Naive thymus-derived CD4-positive, alpha-beta T cell (primary cell): ENCODE results near the gene FPR2. TPM values are rescaled to one million over a fixed set of nuclear protein-coding genes. Genes with fewer than 3 reads are reported as not detected.
"Not testable (repeated sequence)": the region's sequence is repeated elsewhere in the genome, so short reads cannot be mapped to it uniquely, and the experiment has no call there.

Experiments used
- ATAC-seq: fragments of 150-1000 bp; cut with Tn5 transposase; 2 replicates; pipeline ENCODE4 v1.10.0; 2021; ENCODE audit warnings: mild to moderate bottlenecking, moderate library complexity
- CTCF ChIA-PET: fragments of 350-600 bp; sonication (Branson Sonifier 250); formaldehyde crosslinking; loops from one replicate; lab custom pipeline; 2021; ENCODE audit warnings: antibody characterized with exemption; lab: Charles Lee
- POLR2A ChIA-PET: fragments of 350-600 bp; sonication (Branson Sonifier 250); formaldehyde crosslinking; loops from one replicate; lab custom pipeline; 2021; ENCODE audit warnings: antibody characterized with exemption, inconsistent platforms; lab: Charles Lee
- DNase-seq, 9 donors: peaks; one replicate each; pipeline versions ENCODE4 v3.0.0 to v3.0.0-alpha.2; 2020 to 2022; ENCODE audit warnings: mixed read lengths in 1 of 9
- H3K27ac ChIP-seq: one replicate; pipeline ENCODE4 v1.7.0; 2013; ENCODE audit warnings: mild to moderate bottlenecking, low read depth, low read length, moderate library complexity
- H3K27me3 ChIP-seq, 2 donors: one replicate each; pipeline ENCODE4 v1.7.0; 2013; ENCODE audit warnings: low read length in 2 of 2, mild to moderate bottlenecking in 2 of 2, moderate library complexity in 2 of 2; ENCODE audit not compliant: control insufficient read depth in 2 of 2, insufficient read depth in 2 of 2
- H3K36me3 ChIP-seq, 3 experiments: 1 replicate in 2 of 3; 2 replicates in 1 of 3; pipeline ENCODE4 v1.7.0; 2013; ENCODE audit warnings: low read length in 3 of 3, mild to moderate bottlenecking in 3 of 3, moderate library complexity in 1 of 3; ENCODE audit not compliant: insufficient read depth in 3 of 3, control insufficient read depth in 2 of 3
- H3K4me1 ChIP-seq, 2 donors: one replicate each; pipeline ENCODE4 v1.7.0; 2013; ENCODE audit warnings: low read length in 2 of 2, mild to moderate bottlenecking in 2 of 2, moderate library complexity in 1 of 2; ENCODE audit not compliant: control insufficient read depth in 2 of 2, insufficient read depth in 2 of 2
- H3K4me3 ChIP-seq: 2 replicates; pipeline ENCODE4 v1.7.0; 2013; ENCODE audit warnings: mild to moderate bottlenecking, low read length
- H3K9me3 ChIP-seq, 3 experiments: 1 replicate in 2 of 3; 2 replicates in 1 of 3; pipeline ENCODE4 v1.7.0; 2013; ENCODE audit warnings: low read length in 3 of 3; ENCODE audit not compliant: control insufficient read depth in 2 of 3
- H3K27ac Mint-ChIP-seq, 9 donors: one replicate each; pipeline ENCODE4 v1.8.0; 2020 to 2022; ENCODE audit warnings: mixed read lengths in 9 of 9, mild to moderate bottlenecking in 8 of 9, moderate library complexity in 5 of 9, inconsistent platforms in 2 of 9
- H3K27me3 Mint-ChIP-seq, 5 donors: one replicate each; pipeline ENCODE4 v1.8.0; 2021 to 2022; ENCODE audit warnings: mixed read lengths in 5 of 5, mild to moderate bottlenecking in 1 of 5
- H3K36me3 Mint-ChIP-seq, 5 donors: one replicate each; pipeline ENCODE4 v1.8.0; 2020 to 2022; ENCODE audit warnings: mixed read lengths in 5 of 5, mild to moderate bottlenecking in 3 of 5, inconsistent platforms in 1 of 5
- H3K4me1 Mint-ChIP-seq, 7 donors: one replicate each; pipeline ENCODE4 v1.8.0; 2020 to 2022; ENCODE audit warnings: mixed read lengths in 7 of 7, mild to moderate bottlenecking in 3 of 7, inconsistent platforms in 1 of 7
- H3K4me3 Mint-ChIP-seq, 10 donors: one replicate each; pipeline ENCODE4 v1.8.0; 2020 to 2022; ENCODE audit warnings: mild to moderate bottlenecking in 10 of 10, mixed read lengths in 10 of 10, moderate library complexity in 6 of 10, inconsistent platforms in 2 of 10
- H3K9me3 Mint-ChIP-seq, 11 donors: one replicate each; pipeline ENCODE4 v1.8.0; 2020 to 2022; ENCODE audit warnings: mixed read lengths in 11 of 11, mild to moderate bottlenecking in 4 of 11, inconsistent platforms in 1 of 11, moderate library complexity in 1 of 11
- intact Hi-C, 2 donors: fragments of 100-400 bp; cut with micrococcal nuclease; formaldehyde crosslinking; loops; one replicate each; pipeline ENCODE4 v1.15.1; 2023
- polyA plus RNA-seq, 2 donors: library from polyadenylated mRNA; unstranded; fragments of 300-500 nt; fragmentation: Illumina TruSeq; gene quantifications; one replicate each; pipeline ENCODE4 v1.2.3, GENCODE V29; 2021
- total RNA-seq, 6 experiments: library from RNA in 5 of 6; stranded (reverse) in 5 of 6; gene quantifications; 1 replicate in 5 of 6; 2 replicates in 1 of 6; pipeline ENCODE4 v1.2.3 and lab custom pipeline; 2021 to 2026

The FPR2 gene
- total and polyA plus RNA-seq, 7 experiments from 2014 or later = 0.16 to 7.9 TPM; not detected in 5

- no peak overlapping the region for H3K4me3 Mint-ChIP-seq
- peaks cover 0 to 7% (median 0%) of the 10 kb centered on the region in 11 donors for H3K9me3 Mint-ChIP-seq
- DNase-seq (no peak), ATAC-seq (no peak)
- Histone ChIP-seq H3K4me1 (no peaks in the 10 kb centered on the region), H3K9me3 (no peaks in the 10 kb centered on the region), H3K27me3 (no peaks in the 10 kb centered on the region), H3K36me3 (no peaks in the 10 kb centered on the region), H3K4me3 (no peak overlapping the region), H3K27ac (no peak overlapping the region)
- intact Hi-C loops = no loop called here
- ChIA-PET POLR2A (no interaction called here), CTCF (interaction anchor here (0.6 kb wide), 1 partner anchor 222 kb away, joined by 4 read pairs; no protein-coding TSS in a partner anchor)
- H3K27ac Mint-ChIP-seq = no peak overlapping the region
- H3K27me3 Mint-ChIP-seq = peaks cover 2 to 28% (median 19%) of the 10 kb centered on the region in 5 donors
- H3K36me3 Mint-ChIP-seq = no peaks in the 10 kb centered on the region
- peaks cover 0 to 1% (median 0%) of the 10 kb centered on the region in 7 donors for H3K4me1 Mint-ChIP-seq
These were observed 23.1 kb upstream of the FPR2 start for GRCh38 chr19:51737924-51738323.

- DNase-seq, POLR2A ChIA-PET, H3K9me3 ChIP-seq, H3K4me3 ChIP-seq, H3K27ac Mint-ChIP-seq, ATAC-seq, H3K36me3 Mint-ChIP-seq, H3K4me3 Mint-ChIP-seq, H3K9me3 Mint-ChIP-seq, intact Hi-C loops, H3K4me1 Mint-ChIP-seq, H3K36me3 ChIP-seq, H3K4me1 ChIP-seq, H3K27ac ChIP-seq, H3K27me3 ChIP-seq: not testable (repeated sequence)
- CTCF ChIA-PET = interaction anchor here (0.6 kb wide), 1 partner anchor 223 kb away, joined by 4 read pairs; no protein-coding TSS in a partner anchor
- H3K27me3 Mint-ChIP-seq = peaks cover 2 to 28% (median 20%) of the 10 kb centered on the region in 5 donors
These were observed 22.5 kb upstream of the FPR2 start for GRCh38 chr19:51738523-51738922.

- Mint-ChIP-seq H3K27me3 (peaks cover 2 to 28% (median 21%) of the 10 kb centered on the region in 5 donors), H3K27ac (peak overlapping the region in 1 of 9 donors; percentile 70), H3K36me3 (no peaks in the 10 kb centered on the region), H3K4me1 (peaks cover 0 to 1% (median 0%) of the 10 kb centered on the region in 7 donors), H3K4me3 (no peak overlapping the region), H3K9me3 (peaks cover 0 to 4% (median 0%) of the 10 kb centered on the region in 11 donors)
- DNase-seq (no peak), ATAC-seq (no peak)
- no peak overlapping the region for H3K27ac ChIP-seq
- no peaks in the 10 kb centered on the region for H3K4me1 ChIP-seq
- ChIA-PET POLR2A (no interaction called here), CTCF (interaction anchor here (1.1 kb wide), 1 partner anchor 38 kb away, joined by 3 read pairs; no protein-coding TSS in a partner anchor)
- H3K27me3 ChIP-seq = no peaks in the 10 kb centered on the region
- H3K4me3 ChIP-seq = no peak overlapping the region
- intact Hi-C loops = no loop called here
- no peaks in the 10 kb centered on the region for H3K9me3 ChIP-seq
- H3K36me3 ChIP-seq = no peaks in the 10 kb centered on the region
These were observed 21.3 kb upstream of the FPR2 start for GRCh38 chr19:51739466-51740213.

GRCh38 chr19:51740356-51740755 is 20.6 kb upstream of the FPR2 start:
- Histone ChIP-seq H3K36me3 (no peaks in the 10 kb centered on the region), H3K4me1 (no peaks in the 10 kb centered on the region), H3K4me3 (no peak overlapping the region), H3K27ac (no peak overlapping the region), H3K9me3 (no peaks in the 10 kb centered on the region), H3K27me3 (no peaks in the 10 kb centered on the region)
- Mint-ChIP-seq H3K27me3 (peaks cover 2 to 21% (median 19%) of the 10 kb centered on the region in 5 donors), H3K9me3 (peaks cover 0 to 5% (median 0%) of the 10 kb centered on the region in 11 donors), H3K4me3 (no peak overlapping the region), H3K36me3 (no peaks in the 10 kb centered on the region), H3K4me1 (peaks cover 0 to 1% (median 0%) of the 10 kb centered on the region in 7 donors), H3K27ac (no peak overlapping the region)
- POLR2A ChIA-PET = no interaction called here
- intact Hi-C loops = no loop called here
- ATAC-seq (no peak), DNase-seq (no peak)
- CTCF ChIA-PET = interaction anchor here (1.1 kb wide), 1 partner anchor 38 kb away, joined by 3 read pairs; no protein-coding TSS in a partner anchor

GRCh38 chr19:51742789-51743188 is 18.2 kb upstream of the FPR2 start:
- ChIA-PET POLR2A (no interaction called here), CTCF (interaction anchor here (0.6 to 0.7 kb wide), 2 partner anchors 18 to 1577 kb away, joined by 3 to 4 read pairs; partner anchors contain the start of gene FPR2)

GRCh38 chr19:51743405-51743804 is 17.6 kb upstream of the FPR2 start:
- Mint-ChIP-seq H3K27ac (no peak overlapping the region), H3K9me3 (peaks cover 0 to 14% (median 0%) of the 10 kb centered on the region in 11 donors), H3K4me1 (no peaks in the 10 kb centered on the region), H3K36me3 (no peaks in the 10 kb centered on the region), H3K4me3 (no peak overlapping the region), H3K27me3 (peaks cover 0 to 16% (median 7%) of the 10 kb centered on the region in 5 donors)
- Histone ChIP-seq H3K9me3 (no peaks in the 10 kb centered on the region), H3K27ac (no peak overlapping the region), H3K4me3 (no peak overlapping the region), H3K27me3 (no peaks in the 10 kb centered on the region), H3K4me1 (no peaks in the 10 kb centered on the region), H3K36me3 (no peaks in the 10 kb centered on the region)
- POLR2A ChIA-PET = no interaction called here
- intact Hi-C loops = no loop called here
- no peak for DNase-seq
- ATAC-seq = no peak
- CTCF ChIA-PET = no interaction called here

More at GRCh38 chr19:51742789-51743188, 18.2 kb upstream of the FPR2 start:
- H3K4me3 Mint-ChIP-seq = no peak overlapping the region
- Histone ChIP-seq H3K27me3 (no peaks in the 10 kb centered on the region), H3K4me3 (no peak overlapping the region), H3K36me3 (no peaks in the 10 kb centered on the region), H3K27ac (no peak overlapping the region), H3K4me1 (no peaks in the 10 kb centered on the region), H3K9me3 (no peaks in the 10 kb centered on the region)
- no peaks in the 10 kb centered on the region for H3K4me1 Mint-ChIP-seq
- H3K27ac Mint-ChIP-seq = no peak overlapping the region
- intact Hi-C loops = no loop called here
- peaks cover 0 to 10% (median 0%) of the 10 kb centered on the region in 11 donors for H3K9me3 Mint-ChIP-seq
- peaks cover 0 to 16% (median 7%) of the 10 kb centered on the region in 5 donors for H3K27me3 Mint-ChIP-seq
- ATAC-seq = peak; percentile 34
- no peak for DNase-seq
- H3K36me3 Mint-ChIP-seq = no peaks in the 10 kb centered on the region
